ENCODE results near the gene GPBP1L1.
A peak's percentile ranks its signal among the peaks of the same experiment; 100 is the strongest.

The GPBP1L1 gene

DNA sequence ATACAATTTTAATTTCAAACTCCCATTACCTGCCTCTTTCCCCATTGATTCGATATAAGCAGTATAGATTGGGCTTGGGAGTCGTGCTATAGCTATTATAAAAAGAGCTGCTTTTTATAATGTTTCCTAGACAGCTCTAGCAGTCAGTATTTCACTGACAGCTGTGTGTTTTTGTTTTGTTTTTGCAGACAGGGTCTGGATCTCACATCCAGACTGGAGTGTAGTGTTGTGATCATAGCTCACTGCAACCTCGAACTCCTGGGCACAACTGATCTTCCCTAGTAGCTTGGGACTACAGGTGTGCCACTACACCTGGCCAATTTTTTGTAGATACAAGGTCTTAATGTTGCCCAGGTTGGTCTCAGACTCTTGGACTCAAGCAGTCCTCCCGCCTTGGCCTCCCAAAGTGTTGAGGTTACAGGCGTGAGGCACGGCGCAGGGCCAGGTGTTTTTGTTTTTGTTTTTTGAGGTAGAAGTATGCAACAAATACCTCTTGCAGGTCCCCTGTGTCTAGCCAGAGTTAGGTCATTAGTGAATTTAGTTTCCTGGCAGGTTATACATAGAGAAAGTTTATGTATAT lies 100.7 kb downstream of the GPBP1L1 start:
- H3K36me3 ChIP-seq, result peaks cover 54% of the 10 kb centered on the region

DNA sequence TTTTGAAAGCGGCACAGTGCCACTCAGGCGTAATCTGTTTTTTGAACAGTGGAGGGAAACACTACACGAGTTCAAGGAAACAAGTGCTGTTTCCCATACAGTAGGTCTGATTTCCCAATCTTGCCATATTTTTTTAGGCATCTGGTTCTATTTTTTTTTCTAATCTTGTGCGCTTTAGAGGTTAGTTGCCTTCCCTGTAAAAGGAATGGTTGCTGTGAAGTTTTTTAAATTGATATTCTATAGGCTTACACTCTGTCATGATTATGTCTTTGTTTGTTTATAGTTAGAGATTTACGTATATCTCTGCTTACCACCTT lies 101.3 kb downstream of the GPBP1L1 start:
- Histone ChIP-seq H3K27ac (peak overlapping the region; percentile 99), H3K36me3 (peaks cover 53% of the 10 kb centered on the region), H3K27me3 (ENCODE audit: insufficient read depth, low read depth, severe bottlenecking) (no peaks in the 10 kb centered on the region), H3K9me3 (ENCODE audit: severe bottlenecking) (no peaks in the 10 kb centered on the region), H3K4me3 (ENCODE audit: low read depth, low read length) (peak overlapping the region; percentile 86)
- DNase-seq, result no peak
- TF ChIP-seq, protein P1, sequence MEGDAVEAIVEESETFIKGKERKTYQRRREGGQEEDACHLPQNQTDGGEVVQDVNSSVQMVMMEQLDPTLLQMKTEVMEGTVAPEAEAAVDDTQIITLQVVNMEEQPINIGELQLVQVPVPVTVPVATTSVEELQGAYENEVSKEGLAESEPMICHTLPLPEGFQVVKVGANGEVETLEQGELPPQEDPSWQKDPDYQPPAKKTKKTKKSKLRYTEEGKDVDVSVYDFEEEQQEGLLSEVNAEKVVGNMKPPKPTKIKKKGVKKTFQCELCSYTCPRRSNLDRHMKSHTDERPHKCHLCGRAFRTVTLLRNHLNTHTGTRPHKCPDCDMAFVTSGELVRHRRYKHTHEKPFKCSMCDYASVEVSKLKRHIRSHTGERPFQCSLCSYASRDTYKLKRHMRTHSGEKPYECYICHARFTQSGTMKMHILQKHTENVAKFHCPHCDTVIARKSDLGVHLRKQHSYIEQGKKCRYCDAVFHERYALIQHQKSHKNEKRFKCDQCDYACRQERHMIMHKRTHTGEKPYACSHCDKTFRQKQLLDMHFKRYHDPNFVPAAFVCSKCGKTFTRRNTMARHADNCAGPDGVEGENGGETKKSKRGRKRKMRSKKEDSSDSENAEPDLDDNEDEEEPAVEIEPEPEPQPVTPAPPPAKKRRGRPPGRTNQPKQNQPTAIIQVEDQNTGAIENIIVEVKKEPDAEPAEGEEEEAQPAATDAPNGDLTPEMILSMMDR (IDR thresholded peaks at IDR 0.05; ENCODE audit: low read depth, low read length), result no peak

More for the DNA sequence above, 100.7 kb downstream of the GPBP1L1 start:
- no peaks in the 10 kb centered on the region for H3K27me3 ChIP-seq (ENCODE audit: insufficient read depth, low read depth, severe bottlenecking)
- H3K27ac ChIP-seq, result peak overlapping the region; percentile 99
- DNase-seq, result no peak
- TF ChIP-seq, protein P1 (IDR thresholded peaks at IDR 0.05; ENCODE audit: low read depth, low read length), result no peak
- no peaks in the 10 kb centered on the region for H3K9me3 ChIP-seq (ENCODE audit: severe bottlenecking)
- peak overlapping the region; percentile 86 for H3K4me3 ChIP-seq (ENCODE audit: low read depth, low read length)

DNA sequence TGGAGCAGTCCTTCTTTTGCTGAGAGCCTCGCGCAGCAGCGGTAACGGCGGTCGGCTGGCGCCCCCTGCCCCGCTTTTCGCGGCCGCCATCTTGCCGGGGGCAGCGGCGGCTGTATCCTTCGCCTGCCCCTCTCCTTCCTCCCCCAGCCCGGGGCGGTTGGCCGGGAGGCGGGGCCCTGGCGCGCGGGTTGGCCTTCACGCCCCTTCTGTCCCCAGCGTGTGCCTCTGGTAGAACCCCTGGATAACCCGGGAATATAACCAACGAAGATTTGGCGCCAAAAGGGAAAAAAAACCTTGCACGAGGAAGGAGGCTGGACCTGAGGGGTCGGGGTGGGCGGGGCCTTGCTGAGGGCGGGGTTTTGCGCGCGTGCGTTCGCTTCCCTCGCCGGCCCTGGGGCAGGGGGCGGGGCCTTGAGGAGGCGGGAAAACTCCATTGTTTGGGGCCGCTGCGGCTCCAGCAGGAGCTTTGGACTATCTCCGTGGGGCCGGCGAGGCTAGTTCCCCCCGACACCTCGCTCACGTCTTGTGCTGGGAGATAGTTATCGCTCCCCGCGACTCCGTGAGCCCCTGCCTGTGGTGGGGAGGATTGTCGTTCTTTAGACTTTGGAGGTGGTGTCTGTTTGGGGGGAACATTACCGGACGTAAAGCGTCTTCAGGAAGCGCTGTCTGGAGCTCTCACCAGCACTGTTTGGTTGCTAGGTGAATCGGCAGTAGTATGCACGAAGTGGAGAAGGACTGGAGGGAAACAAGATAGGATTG lies 101.8 kb downstream of the GPBP1L1 start:
- DNase-seq, result peak; percentile 91
- peaks cover 47% of the 10 kb centered on the region for H3K36me3 ChIP-seq
- H3K27me3 ChIP-seq (ENCODE audit: insufficient read depth, low read depth, severe bottlenecking), result no peaks in the 10 kb centered on the region
- TF ChIP-seq, protein P1 (IDR thresholded peaks at IDR 0.05; ENCODE audit: low read depth, low read length), result no peak
- H3K4me3 ChIP-seq (ENCODE audit: low read depth, low read length), result peak overlapping the region; percentile 86
- peak overlapping the region; percentile 99 for H3K27ac ChIP-seq
- no peaks in the 10 kb centered on the region for H3K9me3 ChIP-seq (ENCODE audit: severe bottlenecking)

DNA sequence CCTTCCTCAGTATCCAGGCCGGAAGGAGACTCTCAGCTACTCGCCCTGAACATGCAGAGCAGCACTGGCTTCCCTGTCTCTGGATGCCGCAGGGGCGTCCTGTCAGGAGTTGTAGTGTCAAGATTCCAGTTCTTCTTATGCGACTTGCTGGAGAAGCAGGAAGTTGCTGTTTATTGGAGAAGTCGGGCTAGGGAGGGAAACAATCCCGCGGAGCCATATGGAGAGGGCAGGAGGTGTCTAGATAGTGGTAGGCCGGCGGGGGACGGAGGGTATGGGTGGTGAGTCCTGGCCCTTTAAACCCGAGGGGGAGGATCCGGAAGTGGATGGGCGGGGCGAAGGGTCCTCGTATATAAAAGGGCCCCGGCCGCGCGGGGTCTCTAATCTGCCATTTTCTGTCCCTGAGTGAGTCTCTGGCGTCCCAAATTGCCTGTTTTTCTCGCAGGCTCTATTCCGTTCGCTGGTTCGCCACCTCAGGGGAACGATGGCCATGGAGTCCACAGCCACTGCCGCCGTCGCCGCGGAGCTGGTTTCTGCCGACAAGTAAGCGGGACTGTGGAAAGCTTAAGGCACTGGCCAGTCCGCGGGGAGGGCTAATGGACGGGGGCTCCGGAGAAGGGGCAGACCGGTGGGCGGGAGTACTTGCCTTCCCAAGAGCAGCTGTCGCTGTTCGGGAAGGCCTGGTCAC lies 102.5 kb downstream of the GPBP1L1 start, which contains the start of gene NASP:
Gene NASP (plus strand): TSS at position 376 of the 685 bp plus-strand sequence. CDS start 106 bp downstream, at position 482.
- H3K36me3 ChIP-seq, result peaks cover 40% of the 10 kb centered on the region
- no peaks in the 10 kb centered on the region for H3K27me3 ChIP-seq (ENCODE audit: insufficient read depth, low read depth, severe bottlenecking)
- H3K27ac ChIP-seq, result peak within 1 kb of the TSS; percentile 99
- no peaks in the 10 kb centered on the region for H3K9me3 ChIP-seq (ENCODE audit: severe bottlenecking)
- peak; percentile 90 for DNase-seq
- TF ChIP-seq, protein P1 (IDR thresholded peaks at IDR 0.05; ENCODE audit: low read depth, low read length), result no peak
- H3K4me3 ChIP-seq (ENCODE audit: low read depth, low read length), result peak within 1 kb of the TSS; percentile 86

DNA sequence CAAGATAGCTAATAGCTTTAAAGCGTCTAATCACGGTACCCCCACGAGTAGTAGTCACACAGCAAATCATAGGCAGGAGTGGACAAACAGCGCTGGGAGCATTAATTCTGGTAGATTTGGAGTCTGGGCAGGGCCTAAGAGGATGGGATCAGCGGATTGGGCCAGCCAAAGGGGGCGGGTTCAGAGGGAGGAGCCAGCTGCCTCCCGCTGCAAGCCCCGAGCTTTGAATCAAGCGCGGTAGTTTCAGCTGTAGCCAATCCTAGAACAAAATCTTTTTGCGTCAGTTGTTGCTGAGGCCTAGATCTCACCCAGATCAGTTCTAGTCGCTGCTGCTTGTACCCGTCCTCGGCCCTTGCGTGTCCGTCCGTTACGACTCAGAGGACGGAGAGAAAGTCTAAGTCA lies 103.1 kb downstream of the GPBP1L1 start:
- Histone ChIP-seq H3K36me3 (peaks cover 35% of the 10 kb centered on the region), H3K27ac (peak overlapping the region; percentile 99), H3K9me3 (ENCODE audit: severe bottlenecking) (no peaks in the 10 kb centered on the region), H3K4me3 (ENCODE audit: low read depth, low read length) (peak overlapping the region; percentile 86), H3K27me3 (ENCODE audit: insufficient read depth, low read depth, severe bottlenecking) (no peaks in the 10 kb centered on the region)
- TF ChIP-seq, protein P1 (IDR thresholded peaks at IDR 0.05; ENCODE audit: low read depth, low read length), result no peak
- DNase-seq, result peak; percentile 95

Data from WERI-Rb-1 (cell line).